Smooth muscle cell (in vitro differentiated cells): ENCODE data around the gene STAM2. TPM values are rescaled to one million over a fixed set of nuclear protein-coding genes. Genes with fewer than 3 reads are reported as not detected.

Experiments used
- DNase-seq: peaks from one replicate; lab custom pipeline; 2025; ENCODE audit not compliant: unreplicated experiment; lab: John Stamatoyannopoulos, UW
- H2AFZ ChIP-seq: fragments of 200-600 bp; sonication (generic); 2 replicates; pipeline ENCODE4 v1.6.0; 2016; ENCODE audit warnings: antibody characterized with exemption, low read depth, mild to moderate bottlenecking
- H3F3A ChIP-seq: fragments of 200-600 bp; sonication (generic); 2 replicates; pipeline ENCODE4 v1.6.0; 2017; ENCODE audit warnings: antibody characterized with exemption, low read depth
- H3K27ac ChIP-seq: fragments of 200-600 bp; sonication (generic); 2 replicates; pipeline ENCODE4 v1.5.1; 2016; ENCODE audit warnings: low read depth, mild to moderate bottlenecking
- H3K27me3 ChIP-seq: fragments of 200-600 bp; sonication (generic); 2 replicates; pipeline ENCODE4 v1.6.1; 2016; ENCODE audit warnings: low read depth, mild to moderate bottlenecking
- H3K36me3 ChIP-seq: fragments of 200-600 bp; sonication (generic); 2 replicates; pipeline ENCODE4 v1.5.1; 2016; ENCODE audit warnings: low read depth
- H3K4me1 ChIP-seq: fragments of 200-600 bp; sonication (generic); 2 replicates; pipeline ENCODE4 v1.5.1; 2016; ENCODE audit warnings: low read depth
- H3K4me2 ChIP-seq: fragments of 200-600 bp; sonication (generic); 2 replicates; pipeline ENCODE4 v1.6.0; 2016; ENCODE audit warnings: mild to moderate bottlenecking
- H3K4me3 ChIP-seq: fragments of 200-600 bp; sonication (generic); 2 replicates; pipeline ENCODE4 v1.5.1; 2016; ENCODE audit warnings: mild to moderate bottlenecking
- H3K79me2 ChIP-seq: fragments of 200-600 bp; sonication (generic); 2 replicates; pipeline ENCODE4 v1.6.0; 2016; ENCODE audit warnings: low read depth, mild to moderate bottlenecking
- H3K9ac ChIP-seq: fragments of 200-600 bp; sonication (generic); 2 replicates; pipeline ENCODE4 v1.6.0; 2016; ENCODE audit warnings: low read depth
- H3K9me3 ChIP-seq: fragments of 200-600 bp; sonication (generic); replicated peaks from 2 replicates; pipeline ENCODE4 v1.5.1; 2016; ENCODE audit warnings: low read depth
- H4K20me1 ChIP-seq: fragments of 200-600 bp; sonication (generic); 2 replicates; pipeline ENCODE4 v1.6.0; 2016; ENCODE audit warnings: low read depth
- WGBS: methylation state at CpG from one replicate; pipeline ENCODE4 v1.1.7; 2016; ENCODE audit warnings: low lambda C conversion rate; 5-methylcytosine and 5-hydroxymethylcytosine counted together
- polyA plus RNA-seq: library from polyadenylated mRNA; unstranded; fragments of >200 nt; fragmentation: Nextera tagmentation; extraction: Ambion mirVana; gene quantifications from 2 replicates; pipeline ENCODE4 v1.2.1, GENCODE V29; 2016
- total RNA-seq: library from RNA; depleted of rRNA; stranded (reverse); fragments of >200 nt; gene quantifications from 2 replicates; pipeline ENCODE4 v1.2.3, GENCODE V29; 2014
- TF ChIP-seq, protein P1 (sequence below): fragments of 200-600 bp; sonication (generic); IDR thresholded peaks from 2 replicates; pipeline ENCODE4 v1.5.1; 2017; ENCODE audit warnings: borderline replicate concordance, mild to moderate bottlenecking, antibody characterized with exemption; ENCODE audit not compliant: insufficient read depth, poor library complexity, severe bottlenecking

STAM2 gene
- total and polyA plus RNA-seq, 2 experiments from 2014 or later, result 12.2 to 58.2 TPM

DNA sequence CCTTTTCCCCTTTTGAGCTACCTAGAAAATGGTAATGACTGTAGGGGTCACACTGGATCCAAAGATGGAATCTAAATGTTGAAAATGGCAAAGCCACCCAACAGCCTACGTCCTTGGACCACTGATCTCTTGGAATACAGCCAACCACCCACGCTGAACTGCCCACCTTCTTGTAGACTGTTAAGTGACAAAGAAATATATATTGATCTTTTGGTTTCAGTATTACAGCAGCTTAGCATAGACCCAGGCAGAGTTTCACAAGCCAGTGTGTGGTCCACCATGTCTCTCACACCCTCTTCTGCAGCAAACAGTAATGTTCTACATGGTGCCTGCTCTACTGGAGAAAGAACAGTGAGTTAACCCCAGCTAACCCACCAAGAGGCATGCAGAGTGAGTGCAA lies 96.9 kb downstream of the STAM2 start:
- Histone ChIP-seq H3K4me3 (no peak overlapping the region), H4K20me1 (no peaks in the 10 kb centered on the region), H3K27me3 (no peaks in the 10 kb centered on the region), H3K9ac (no peak overlapping the region), H3K79me2 (no peaks in the 10 kb centered on the region), H3K4me1 (no peaks in the 10 kb centered on the region), H3K36me3 (no peaks in the 10 kb centered on the region), H3K9me3 (no peaks in the 10 kb centered on the region), H3K4me2 (no peak overlapping the region), H3F3A (no peaks in the 10 kb centered on the region), H2AFZ (no peak overlapping the region), H3K27ac (no peak overlapping the region)
- DNase-seq, result no peak
- 97% methylated on average over 2 of the region's 2 CpGs for WGBS
- TF ChIP-seq, protein P1, sequence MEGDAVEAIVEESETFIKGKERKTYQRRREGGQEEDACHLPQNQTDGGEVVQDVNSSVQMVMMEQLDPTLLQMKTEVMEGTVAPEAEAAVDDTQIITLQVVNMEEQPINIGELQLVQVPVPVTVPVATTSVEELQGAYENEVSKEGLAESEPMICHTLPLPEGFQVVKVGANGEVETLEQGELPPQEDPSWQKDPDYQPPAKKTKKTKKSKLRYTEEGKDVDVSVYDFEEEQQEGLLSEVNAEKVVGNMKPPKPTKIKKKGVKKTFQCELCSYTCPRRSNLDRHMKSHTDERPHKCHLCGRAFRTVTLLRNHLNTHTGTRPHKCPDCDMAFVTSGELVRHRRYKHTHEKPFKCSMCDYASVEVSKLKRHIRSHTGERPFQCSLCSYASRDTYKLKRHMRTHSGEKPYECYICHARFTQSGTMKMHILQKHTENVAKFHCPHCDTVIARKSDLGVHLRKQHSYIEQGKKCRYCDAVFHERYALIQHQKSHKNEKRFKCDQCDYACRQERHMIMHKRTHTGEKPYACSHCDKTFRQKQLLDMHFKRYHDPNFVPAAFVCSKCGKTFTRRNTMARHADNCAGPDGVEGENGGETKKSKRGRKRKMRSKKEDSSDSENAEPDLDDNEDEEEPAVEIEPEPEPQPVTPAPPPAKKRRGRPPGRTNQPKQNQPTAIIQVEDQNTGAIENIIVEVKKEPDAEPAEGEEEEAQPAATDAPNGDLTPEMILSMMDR, result no peak

DNA sequence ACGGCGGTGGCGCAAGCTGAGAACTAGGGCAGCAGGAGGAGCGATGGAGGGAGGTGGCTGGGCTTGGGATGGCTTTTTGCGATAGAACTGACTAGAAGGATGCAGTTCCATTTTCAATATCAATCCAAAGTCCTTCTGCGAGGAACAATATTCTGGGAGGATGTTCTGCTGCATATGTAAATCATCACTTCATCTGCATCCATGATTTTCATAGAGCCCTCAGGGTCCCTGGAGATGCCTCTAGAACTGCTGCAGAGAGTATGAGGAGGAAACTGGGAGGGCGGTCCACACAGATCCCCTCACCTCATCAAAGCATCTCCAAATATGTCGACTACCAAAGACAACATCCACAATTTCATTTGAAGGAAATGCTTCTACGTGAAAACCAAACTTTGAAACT lies 97.5 kb downstream of the STAM2 start:
- Histone ChIP-seq H3K27me3 (no peaks in the 10 kb centered on the region), H3K79me2 (no peaks in the 10 kb centered on the region), H3K9me3 (no peaks in the 10 kb centered on the region), H3K27ac (no peak overlapping the region), H3K4me2 (no peak overlapping the region), H2AFZ (no peak overlapping the region), H3F3A (no peaks in the 10 kb centered on the region), H3K36me3 (no peaks in the 10 kb centered on the region), H4K20me1 (no peaks in the 10 kb centered on the region), H3K4me1 (no peaks in the 10 kb centered on the region), H3K4me3 (no peak overlapping the region), H3K9ac (no peak overlapping the region)
- TF ChIP-seq, protein P1, result no peak
- 96% methylated on average over 9 of the region's 9 CpGs for WGBS
- DNase-seq, result no peak

DNA sequence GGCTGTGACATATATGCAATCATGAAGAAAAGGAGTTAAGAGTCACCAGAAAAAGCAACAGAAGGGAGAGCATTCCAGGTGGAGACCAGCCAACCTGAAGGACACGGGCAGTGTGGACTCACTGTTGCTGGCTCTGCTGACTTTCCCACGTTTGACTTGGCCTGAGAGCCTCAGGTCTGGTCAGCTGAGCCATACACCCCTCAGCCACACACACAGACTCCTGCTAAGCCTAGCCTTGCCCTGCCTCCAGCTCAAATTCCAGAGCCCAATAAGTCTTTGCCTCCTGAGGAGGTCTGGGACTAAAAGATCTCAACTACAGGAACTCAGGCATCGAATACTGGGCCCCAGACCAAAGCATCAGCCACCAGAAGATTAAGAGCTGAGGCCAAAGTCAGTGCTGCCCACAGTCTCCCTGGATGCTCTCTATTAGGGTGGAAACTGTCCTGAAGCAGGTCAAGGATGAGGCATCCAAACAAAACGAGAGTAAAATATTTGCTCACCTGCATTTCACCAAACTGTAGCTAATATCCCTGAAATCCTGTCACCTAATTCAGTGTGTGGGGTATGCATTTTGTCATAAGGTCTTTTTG lies 100.0 kb downstream of the STAM2 start:
- TF ChIP-seq, protein P1, result no peak
- H3K27me3 ChIP-seq, result no peaks in the 10 kb centered on the region
- H4K20me1 ChIP-seq, result no peaks in the 10 kb centered on the region
- DNase-seq, result no peak
- no peak overlapping the region for H3K4me3 ChIP-seq
- H3K36me3 ChIP-seq, result no peaks in the 10 kb centered on the region
- H3K9me3 ChIP-seq, result no peaks in the 10 kb centered on the region
- H3K27ac ChIP-seq, result no peak overlapping the region
- H2AFZ ChIP-seq, result no peak overlapping the region
- no peaks in the 10 kb centered on the region for H3K79me2 ChIP-seq
- no peak overlapping the region for H3K4me2 ChIP-seq
- H3K9ac ChIP-seq, result no peak overlapping the region
- H3K4me1 ChIP-seq, result no peaks in the 10 kb centered on the region
- 53% methylated on average over 4 of the region's 4 CpGs for WGBS
- no peaks in the 10 kb centered on the region for H3F3A ChIP-seq

DNA sequence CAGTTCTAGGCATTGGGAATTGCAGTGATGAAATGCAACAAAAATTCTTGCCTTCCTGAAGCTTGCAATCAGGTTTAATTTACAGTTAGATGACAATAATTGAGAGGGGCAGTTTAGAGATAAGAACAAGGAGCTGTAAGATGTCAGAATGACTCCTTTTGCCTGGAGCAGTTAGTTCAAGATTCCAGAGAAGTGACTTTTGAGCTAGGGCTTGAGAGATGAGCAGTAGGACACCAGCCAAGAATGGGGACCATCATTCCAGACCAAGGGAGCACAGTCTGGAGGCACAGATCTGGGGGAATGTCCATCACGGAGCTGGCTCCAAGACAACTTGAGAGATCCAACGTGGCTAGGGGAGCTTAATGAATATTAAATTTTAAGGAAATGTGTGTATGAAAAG lies 103.6 kb downstream of the STAM2 start:
- Histone ChIP-seq H3K27me3 (no peaks in the 10 kb centered on the region), H3K4me1 (peaks cover 4% of the 10 kb centered on the region), H2AFZ (no peak overlapping the region), H4K20me1 (no peaks in the 10 kb centered on the region), H3K27ac (no peak overlapping the region), H3K36me3 (no peaks in the 10 kb centered on the region), H3F3A (no peaks in the 10 kb centered on the region), H3K9ac (no peak overlapping the region), H3K4me3 (no peak overlapping the region), H3K9me3 (no peaks in the 10 kb centered on the region), H3K79me2 (no peaks in the 10 kb centered on the region), H3K4me2 (no peak overlapping the region)
- 88% methylated on average over 2 of the region's 2 CpGs for WGBS
- TF ChIP-seq, protein P1, result no peak
- no peak for DNase-seq
